Choroid plexus epithelial cell (primary cell): ENCODE data around the gene PKD1L1.
"Not testable (repeated sequence)": the region's sequence is repeated elsewhere in the genome, so short reads cannot be mapped to it uniquely, and the experiment has no call there.

Experiments used
- DNase-seq: peaks from one replicate; pipeline ENCODE4 v3.0.0-alpha.2; 2010; ENCODE audit warnings: low read depth
- H3K4me3 ChIP-seq: 2 replicates; pipeline ENCODE4 v1.5.1; 2011; ENCODE audit warnings: low read depth, mild to moderate bottlenecking, control low read depth, low read length, moderate library complexity
- TF ChIP-seq, protein P1 (sequence below): conservative IDR thresholded peaks from 2 replicates; pipeline ENCODE4 v1.5.1; 2011; ENCODE audit warnings: low read depth, mild to moderate bottlenecking, control low read depth, inconsistent platforms, low read length, moderate library complexity

The PKD1L1 gene

DNA sequence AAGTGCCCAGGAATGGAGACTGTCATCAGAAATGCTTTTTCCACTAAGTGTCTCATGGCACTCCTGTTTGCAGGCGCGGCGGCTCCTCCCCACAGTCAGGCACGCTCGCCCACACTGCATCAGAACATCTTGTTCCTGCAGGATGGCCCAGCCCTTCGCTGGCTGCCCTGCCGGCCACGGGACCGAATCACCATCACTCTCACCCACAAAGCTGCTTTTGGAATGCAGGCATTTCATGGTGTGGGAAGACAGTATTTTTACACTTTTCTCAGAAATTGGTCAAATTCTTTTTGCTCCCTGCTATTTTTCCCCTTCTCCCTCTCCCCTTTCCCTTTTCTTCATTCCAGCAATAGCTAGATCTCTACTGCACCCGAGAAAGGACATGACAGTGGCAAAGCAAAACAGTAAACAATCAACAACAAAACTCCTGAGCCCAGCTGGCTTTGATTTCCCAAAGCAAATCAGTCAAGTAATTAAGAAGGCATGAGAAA is 190.3 kb downstream of the PKD1L1 start:
- no peak overlapping the region for H3K4me3 ChIP-seq
- TF ChIP-seq, protein P1, sequence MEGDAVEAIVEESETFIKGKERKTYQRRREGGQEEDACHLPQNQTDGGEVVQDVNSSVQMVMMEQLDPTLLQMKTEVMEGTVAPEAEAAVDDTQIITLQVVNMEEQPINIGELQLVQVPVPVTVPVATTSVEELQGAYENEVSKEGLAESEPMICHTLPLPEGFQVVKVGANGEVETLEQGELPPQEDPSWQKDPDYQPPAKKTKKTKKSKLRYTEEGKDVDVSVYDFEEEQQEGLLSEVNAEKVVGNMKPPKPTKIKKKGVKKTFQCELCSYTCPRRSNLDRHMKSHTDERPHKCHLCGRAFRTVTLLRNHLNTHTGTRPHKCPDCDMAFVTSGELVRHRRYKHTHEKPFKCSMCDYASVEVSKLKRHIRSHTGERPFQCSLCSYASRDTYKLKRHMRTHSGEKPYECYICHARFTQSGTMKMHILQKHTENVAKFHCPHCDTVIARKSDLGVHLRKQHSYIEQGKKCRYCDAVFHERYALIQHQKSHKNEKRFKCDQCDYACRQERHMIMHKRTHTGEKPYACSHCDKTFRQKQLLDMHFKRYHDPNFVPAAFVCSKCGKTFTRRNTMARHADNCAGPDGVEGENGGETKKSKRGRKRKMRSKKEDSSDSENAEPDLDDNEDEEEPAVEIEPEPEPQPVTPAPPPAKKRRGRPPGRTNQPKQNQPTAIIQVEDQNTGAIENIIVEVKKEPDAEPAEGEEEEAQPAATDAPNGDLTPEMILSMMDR, result no peak
- peak; percentile 98 for DNase-seq

DNA sequence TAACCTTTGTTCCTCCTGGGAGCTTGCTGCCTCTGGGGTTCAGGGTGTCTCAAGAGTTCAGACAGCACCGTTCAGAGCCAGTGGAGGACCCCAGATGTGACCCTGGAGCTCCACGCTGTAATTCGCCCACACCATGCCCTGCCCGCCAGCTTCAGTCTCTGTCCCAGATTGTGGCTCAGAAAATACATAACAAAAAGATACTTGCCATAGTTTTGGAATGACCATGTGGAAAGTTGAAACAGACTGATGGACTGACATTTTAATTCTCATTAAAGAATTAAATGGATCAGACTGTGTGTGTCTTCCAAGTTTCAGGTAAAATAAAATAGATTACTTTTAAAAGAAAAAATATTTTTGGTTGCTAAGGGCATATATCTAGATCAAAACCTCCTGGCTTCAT is 191.6 kb downstream of the PKD1L1 start:
- H3K4me3 ChIP-seq, result no peak overlapping the region
- no peak for DNase-seq
- TF ChIP-seq, protein P1, result no peak

DNA sequence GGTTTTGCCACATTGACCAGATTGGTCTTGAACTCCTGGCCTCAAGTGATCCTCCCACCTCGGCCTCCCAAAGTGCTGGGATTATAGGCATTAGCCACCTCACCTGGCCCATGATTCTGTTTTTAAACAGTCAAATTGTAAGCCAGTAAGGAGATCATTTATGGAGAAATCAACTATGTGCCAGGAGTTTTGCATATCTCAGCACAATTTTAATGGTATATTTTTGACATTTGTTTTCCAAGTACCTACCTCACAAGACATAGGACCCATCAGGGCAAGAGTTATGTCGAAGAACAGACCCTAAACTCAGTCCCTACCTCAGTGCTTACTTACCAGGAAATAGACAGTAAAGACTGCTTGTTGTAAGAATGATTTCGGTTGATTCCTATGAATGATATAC is 193.0 kb downstream of the PKD1L1 start:
- TF ChIP-seq, protein P1, result no peak
- DNase-seq, result no peak
- H3K4me3 ChIP-seq, result no peak overlapping the region

DNA sequence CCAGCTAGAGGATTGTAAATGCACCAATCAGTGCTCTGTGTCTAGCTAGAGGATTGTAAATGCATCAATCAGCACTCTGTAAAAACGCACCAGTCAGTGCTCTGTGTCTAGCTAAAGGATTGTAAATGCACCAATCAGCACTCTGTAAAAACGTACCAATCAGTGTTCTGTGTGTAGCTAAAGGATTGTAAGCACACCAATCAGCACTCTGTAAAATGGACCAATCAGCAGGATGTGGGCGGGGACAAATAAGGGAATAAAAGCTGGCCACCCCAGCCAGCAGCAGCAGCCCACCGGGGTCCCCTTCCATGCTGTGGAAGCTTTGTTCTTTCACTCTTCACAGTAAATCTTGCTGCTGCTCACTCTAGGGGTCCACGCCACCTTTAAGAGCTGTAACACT is 196.5 kb downstream of the PKD1L1 start:
- DNase-seq, H3K4me3 ChIP-seq: not testable (repeated sequence)

DNA sequence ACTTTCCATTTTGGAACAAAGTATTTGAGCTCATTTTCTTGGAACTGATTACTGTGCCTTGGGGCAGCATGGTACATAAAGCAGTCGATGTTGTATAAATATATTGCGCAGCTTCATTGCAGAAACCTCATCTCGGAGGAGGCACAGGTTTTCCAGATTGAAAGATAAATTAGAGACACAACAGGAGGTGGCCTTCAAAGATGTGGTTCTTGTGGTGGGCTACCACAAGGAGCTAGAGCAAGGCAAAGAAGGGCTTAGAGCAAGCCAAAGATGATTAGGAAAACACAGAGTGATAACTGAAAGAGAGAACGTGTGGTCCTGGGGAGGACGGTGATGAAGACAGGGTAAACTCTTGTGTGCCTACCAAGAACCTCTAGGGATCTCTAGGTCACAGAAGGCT is 197.2 kb downstream of the PKD1L1 start:
- H3K4me3 ChIP-seq, result no peak overlapping the region
- TF ChIP-seq, protein P1, result no peak
- DNase-seq, result no peak

DNA sequence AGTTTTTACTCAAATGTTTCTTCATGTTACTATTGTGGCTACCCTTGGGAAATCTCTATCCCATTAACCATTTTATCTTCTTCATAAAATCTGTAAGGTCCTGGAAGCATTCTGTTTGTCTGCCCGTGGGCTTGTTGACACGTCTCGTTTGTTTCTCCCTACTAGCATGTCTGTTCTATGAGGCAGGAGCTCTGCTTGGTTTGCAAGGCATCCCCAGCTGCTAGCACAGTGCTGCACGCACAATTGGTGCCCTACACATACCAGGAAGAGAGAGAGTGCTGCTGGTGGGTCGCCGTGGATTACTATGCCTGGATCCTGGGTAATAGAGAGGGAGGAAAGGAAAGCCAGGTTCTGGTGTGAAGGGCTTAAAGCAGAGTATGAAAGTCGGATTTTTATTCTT is 200.2 kb downstream of the PKD1L1 start:
- no peak overlapping the region for H3K4me3 ChIP-seq
- TF ChIP-seq, protein P1, result no peak
- DNase-seq, result no peak

DNA sequence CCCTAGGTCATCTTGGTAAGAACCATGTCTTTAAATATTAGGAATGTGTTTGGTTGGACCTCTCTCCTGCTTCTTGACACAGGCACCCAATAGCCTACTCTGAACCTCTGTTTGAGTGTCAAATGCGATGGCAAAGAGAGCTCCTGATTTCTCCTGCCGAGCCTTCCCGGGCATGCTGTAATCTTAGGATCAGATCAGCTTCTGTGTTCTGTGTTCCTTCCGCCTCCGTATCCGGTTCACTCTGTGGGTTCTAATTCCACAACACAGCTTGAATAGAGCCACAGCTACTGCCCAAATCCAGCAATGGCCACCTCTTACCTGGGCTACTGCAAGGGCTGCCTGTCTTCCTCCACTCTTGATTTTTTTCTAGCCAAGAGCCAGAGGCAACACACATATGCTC is 201.1 kb downstream of the PKD1L1 start:
- H3K4me3 ChIP-seq, result no peak overlapping the region

More for the DNA sequence above, 201.1 kb downstream of the PKD1L1 start:
- TF ChIP-seq, protein P1, result no peak
- no peak for DNase-seq
